ENCODE data around the gene CD84. TPM values are rescaled to one million over a fixed set of nuclear protein-coding genes. Genes with fewer than 3 reads are reported as not detected.
"Not testable (repeated sequence)": the region's sequence is repeated elsewhere in the genome, so short reads cannot be mapped to it uniquely, and the experiment has no call there.

CD84 gene
- total and polyA plus RNA-seq, 11 donors = 0.49 to 36.2 (median 1.4) TPM

GRCh38 chr1:160520582-160520981 lies 58.7 kb downstream of the CD84 start:
- no peaks in the 10 kb centered on the region for H3K27me3 ChIP-seq
- ATAC-seq (no peak), DNase-seq (no peak)
- intact Hi-C loops (cut with DNase I) = no loop called here
- peak overlapping the region in 1 of 12 donors; percentile 79 for H3K27ac ChIP-seq
- no peaks in the 10 kb centered on the region for H3K36me3 ChIP-seq
- peak overlapping the region in 1 of 12 donors; percentile 54 for H3K4me3 ChIP-seq
- 30 to 46% (median 43%) methylated on average over 2 of the region's 2 CpGs for WGBS, 4 donors
- TF ChIP-seq CTCF (IDR thresholded peaks at IDR 0.05) (no peak), POLR2A (IDR thresholded peaks at IDR 0.05) (no peak)
- peaks cover 0 to 12% (median 0%) of the 10 kb centered on the region in 12 donors for H3K9me3 ChIP-seq
- H3K4me1 ChIP-seq = peaks cover 0 to 11% (median 0%) of the 10 kb centered on the region in 12 donors

- no peak for TF ChIP-seq POLR2A (IDR thresholded peaks at IDR 0.05)
- no peak for TF ChIP-seq CTCF (IDR thresholded peaks at IDR 0.05)
- ATAC-seq = no peak
- peaks cover 0 to 9% (median 0%) of the 10 kb centered on the region in 12 donors for H3K9me3 ChIP-seq
- peak overlapping the region in 1 of 12 donors; percentile 79 for H3K27ac ChIP-seq
- peak overlapping the region in 1 of 12 donors; percentile 54 for H3K4me3 ChIP-seq
- no peaks in the 10 kb centered on the region for H3K36me3 ChIP-seq
- no peaks in the 10 kb centered on the region for H3K27me3 ChIP-seq
- DNase-seq = no peak
- 41 to 49% (median 45%) methylated on average over 5 of the region's 5 CpGs for WGBS, 4 donors
- intact Hi-C loops (cut with DNase I) = no loop called here
- H3K4me1 ChIP-seq = peaks cover 0 to 11% (median 0%) of the 10 kb centered on the region in 12 donors
Measured at GRCh38 chr1:160519642-160520435, 59.5 kb downstream of the CD84 start.

DNA sequence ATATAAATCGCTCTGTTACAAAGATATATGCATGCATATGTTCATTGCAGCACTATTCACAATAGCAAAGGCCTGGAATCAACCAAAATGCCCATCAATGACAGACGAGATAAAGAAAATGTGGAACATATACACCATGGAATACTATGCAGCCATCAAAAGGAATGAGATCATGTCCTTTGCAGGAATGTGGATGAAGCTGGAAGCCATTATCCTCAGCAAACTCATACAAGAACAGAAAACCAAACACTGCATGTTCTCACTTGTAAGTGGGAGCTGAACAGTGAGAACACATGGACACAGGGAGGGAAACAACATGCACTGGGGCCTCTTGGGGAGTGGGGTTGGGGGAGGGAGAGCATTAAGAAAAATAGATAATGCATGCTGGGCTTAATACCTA lies 61.8 kb downstream of the CD84 start:
- ATAC-seq; H3K4me3 ChIP-seq; H3K27ac ChIP-seq; intact Hi-C loops (cut with DNase I); H3K27me3 ChIP-seq; DNase-seq; H3K36me3 ChIP-seq: not testable (repeated sequence)
- H3K9me3 ChIP-seq = peaks cover 0 to 13% (median 0%) of the 10 kb centered on the region in 12 donors
- WGBS, 4 donors = 38 to 59% (median 49%) methylated on average over 2 of the region's 2 CpGs
- H3K4me1 ChIP-seq = peaks cover 0 to 11% (median 0%) of the 10 kb centered on the region in 12 donors

DNA sequence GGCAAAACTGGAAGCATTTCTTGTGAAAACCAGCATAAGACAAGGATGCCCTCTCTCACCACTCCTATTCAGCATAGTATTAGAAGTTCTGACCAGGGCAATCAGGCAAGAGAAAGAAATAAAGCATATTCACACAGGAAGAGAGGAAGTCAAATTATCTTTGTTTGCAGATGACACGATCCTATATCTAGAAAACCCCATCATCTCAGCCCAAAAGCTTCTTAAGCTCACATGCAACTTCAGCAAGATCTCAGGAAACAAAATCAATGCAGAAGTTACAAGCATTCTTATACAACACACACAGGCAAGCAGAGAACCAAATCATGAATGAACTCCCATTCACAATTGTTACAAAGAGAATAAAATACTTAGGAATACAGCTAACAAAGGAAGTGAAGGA lies 63.4 kb downstream of the CD84 start:
- H3K27ac ChIP-seq; ATAC-seq; intact Hi-C loops (cut with DNase I); DNase-seq; H3K36me3 ChIP-seq; H3K27me3 ChIP-seq; H3K4me3 ChIP-seq: not testable (repeated sequence)
- Histone ChIP-seq H3K9me3 (peaks cover 0 to 14% (median under 1%) of the 10 kb centered on the region in 12 donors), H3K4me1 (peaks cover 0 to 11% (median 0%) of the 10 kb centered on the region in 12 donors)
- WGBS, 4 donors = 26 to 40% (median 32%) methylated on average over 1 of the region's 1 CpG

DNA sequence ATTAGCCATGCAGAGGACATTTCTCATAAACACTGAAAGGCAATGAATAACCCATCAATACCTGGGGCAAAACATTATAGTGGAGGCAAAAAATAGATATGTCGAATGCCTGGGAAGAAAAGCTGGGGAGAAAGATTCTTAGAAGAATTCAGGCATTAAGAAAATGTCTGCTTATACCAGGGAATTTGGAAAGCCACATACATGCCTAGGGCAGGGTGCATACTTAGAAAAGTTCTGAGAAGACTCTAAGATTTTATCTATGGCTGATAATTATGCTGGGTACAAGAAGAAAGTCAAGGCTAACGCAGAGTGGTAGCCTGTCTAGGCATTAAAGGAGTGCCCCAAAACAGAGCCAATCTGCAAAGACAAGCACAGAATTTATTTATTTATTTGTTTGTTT lies 74.6 kb downstream of the CD84 start:
- Histone ChIP-seq H3K4me3 (no peak overlapping the region), H3K9me3 (peaks cover 0 to 50% (median 24%) of the 10 kb centered on the region in 12 donors), H3K27ac (no peak overlapping the region), H3K4me1 (peaks cover 0 to 15% (median 0%) of the 10 kb centered on the region in 12 donors), H3K36me3 (no peaks in the 10 kb centered on the region), H3K27me3 (peaks cover 0 to 4% (median 0%) of the 10 kb centered on the region in 9 donors)
- no peak for ATAC-seq
- intact Hi-C loops (cut with DNase I) = no loop called here
- DNase-seq = no peak
- TF ChIP-seq POLR2A (IDR thresholded peaks at IDR 0.05) (no peak), CTCF (IDR thresholded peaks at IDR 0.05) (no peak)
- WGBS, 4 donors = 80 to 83% (median 81%) methylated on average over 2 of the region's 2 CpGs

Data from heart left ventricle (tissue), 16 donors.